OCI-LY1 (cell line): ENCODE results near the gene CTDNEP1.

Source experiments
- H2AFZ ChIP-seq: fragments of 200-600 bp; sonication (generic), shearing (Covaris generic); 2 replicates; pipeline ENCODE4 v1.6.0; 2014; ENCODE audit warnings: antibody characterized with exemption, mild to moderate bottlenecking, low read length
- H3F3A ChIP-seq: fragments of 200-600 bp; sonication (generic), shearing (Covaris generic); 2 replicates; pipeline ENCODE4 v1.6.0; 2014; ENCODE audit warnings: mild to moderate bottlenecking, antibody characterized with exemption, low read length, moderate library complexity; ENCODE audit not compliant: insufficient read depth
- H3K27ac ChIP-seq: fragments of 200-600 bp; sonication (generic); 2 replicates; pipeline ENCODE4 v1.5.1; 2014; ENCODE audit warnings: low read length, mixed run types, mild to moderate bottlenecking, low read depth; ENCODE audit not compliant: poor library complexity, severe bottlenecking
- H3K27me3 ChIP-seq: fragments of 200-600 bp; sonication (generic); 2 replicates; pipeline ENCODE4 v1.6.0; 2014; ENCODE audit warnings: antibody characterized with exemption, mild to moderate bottlenecking, low read length, moderate library complexity; ENCODE audit not compliant: insufficient read depth
- H3K36me3 ChIP-seq: fragments of 200-600 bp; sonication (generic); 2 replicates; pipeline ENCODE4 v1.6.1; 2014; ENCODE audit warnings: mild to moderate bottlenecking, antibody characterized with exemption, low read length, moderate library complexity, mixed read lengths; ENCODE audit not compliant: insufficient read depth
- H3K4me1 ChIP-seq: fragments of 200-600 bp; sonication (generic); 2 replicates; pipeline ENCODE4 v1.5.1; 2014; ENCODE audit warnings: mild to moderate bottlenecking, low read length, moderate library complexity; ENCODE audit not compliant: insufficient read depth, severe bottlenecking
- H3K4me2 ChIP-seq: fragments of 200-600 bp; sonication (generic), shearing (Covaris generic); 2 replicates; pipeline ENCODE4 v1.6.1; 2014; ENCODE audit warnings: low read length
- H3K4me3 ChIP-seq: fragments of 200-600 bp; sonication (generic); 2 replicates; pipeline ENCODE4 v1.5.1; 2014; ENCODE audit warnings: low read length, low read depth, mild to moderate bottlenecking, mixed read lengths; ENCODE audit not compliant: poor library complexity, severe bottlenecking
- H3K79me2 ChIP-seq: fragments of 200-600 bp; shearing (Covaris generic); 2 replicates; pipeline ENCODE4 v1.6.1; 2016; ENCODE audit warnings: mixed run types, low read length, mixed read lengths; ENCODE audit not compliant: insufficient read depth
- H3K9ac ChIP-seq: fragments of 200-600 bp; sonication (generic), shearing (Covaris generic); 2 replicates; pipeline ENCODE4 v1.6.1; 2014; ENCODE audit warnings: mild to moderate bottlenecking, low read length, mixed read lengths
- H3K9me2 ChIP-seq: fragments of 200-600 bp; sonication (generic), shearing (Covaris generic); 2 replicates; pipeline ENCODE4 v1.6.1; 2014; ENCODE audit warnings: low read depth, mild to moderate bottlenecking, low read length, mixed read lengths
- H3K9me3 ChIP-seq: fragments of 200-600 bp; shearing (Covaris generic); 2 replicates; pipeline ENCODE4 v1.6.1; 2014; ENCODE audit warnings: low read length, mixed read lengths
- H4K20me1 ChIP-seq: fragments of 200-600 bp; sonication (generic), shearing (Covaris generic); 2 replicates; pipeline ENCODE4 v1.6.0; 2016; ENCODE audit warnings: mild to moderate bottlenecking, low read length; ENCODE audit not compliant: insufficient read depth
- EZH2 ChIP-seq: fragments of 200-600 bp; sonication (generic), shearing (Covaris generic); IDR thresholded peaks from 2 replicates; pipeline ENCODE4 v1.8.0; 2017; ENCODE audit warnings: borderline replicate concordance, mixed run types, mild to moderate bottlenecking, antibody characterized with exemption, low read length, moderate library complexity, mixed read lengths
- TF ChIP-seq, protein P1 (sequence below): fragments of 200-600 bp; sonication (generic), shearing (Covaris generic); IDR thresholded peaks from 2 replicates; pipeline ENCODE4 v1.5.1; 2017; ENCODE audit warnings: mild to moderate bottlenecking, antibody characterized with exemption, low read length, moderate library complexity, mixed read lengths

CTDNEP1 gene

GRCh38 chr17:7235693-7236665 is 15.6 kb downstream of the CTDNEP1 start:
- Histone ChIP-seq H3K4me3 (no peak overlapping the region), H3K9me3 (no peaks in the 10 kb centered on the region), H3K9me2 (no peaks in the 10 kb centered on the region), H4K20me1 (no peaks in the 10 kb centered on the region), H3F3A (0 out of 2 replicates have a peak, but pooled peaks cover 6% of the 10 kb centered on the region), H3K4me1 (peaks cover 54% of the 10 kb centered on the region), H3K4me2 (peak overlapping the region; percentile 75; the same call in 1 of the 2 replicates), H3K27me3 (no peaks in the 10 kb centered on the region), H2AFZ (no peak overlapping the region), H3K36me3 (peaks cover 51% of the 10 kb centered on the region), H3K9ac (no peak overlapping the region; the same call in 1 of the 2 replicates), H3K27ac (peak overlapping the region; percentile 78), H3K79me2 (peaks cover 30% of the 10 kb centered on the region)
- no peak for TF ChIP-seq EZH2
- TF ChIP-seq, protein P1, sequence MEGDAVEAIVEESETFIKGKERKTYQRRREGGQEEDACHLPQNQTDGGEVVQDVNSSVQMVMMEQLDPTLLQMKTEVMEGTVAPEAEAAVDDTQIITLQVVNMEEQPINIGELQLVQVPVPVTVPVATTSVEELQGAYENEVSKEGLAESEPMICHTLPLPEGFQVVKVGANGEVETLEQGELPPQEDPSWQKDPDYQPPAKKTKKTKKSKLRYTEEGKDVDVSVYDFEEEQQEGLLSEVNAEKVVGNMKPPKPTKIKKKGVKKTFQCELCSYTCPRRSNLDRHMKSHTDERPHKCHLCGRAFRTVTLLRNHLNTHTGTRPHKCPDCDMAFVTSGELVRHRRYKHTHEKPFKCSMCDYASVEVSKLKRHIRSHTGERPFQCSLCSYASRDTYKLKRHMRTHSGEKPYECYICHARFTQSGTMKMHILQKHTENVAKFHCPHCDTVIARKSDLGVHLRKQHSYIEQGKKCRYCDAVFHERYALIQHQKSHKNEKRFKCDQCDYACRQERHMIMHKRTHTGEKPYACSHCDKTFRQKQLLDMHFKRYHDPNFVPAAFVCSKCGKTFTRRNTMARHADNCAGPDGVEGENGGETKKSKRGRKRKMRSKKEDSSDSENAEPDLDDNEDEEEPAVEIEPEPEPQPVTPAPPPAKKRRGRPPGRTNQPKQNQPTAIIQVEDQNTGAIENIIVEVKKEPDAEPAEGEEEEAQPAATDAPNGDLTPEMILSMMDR: no peak

DNA sequence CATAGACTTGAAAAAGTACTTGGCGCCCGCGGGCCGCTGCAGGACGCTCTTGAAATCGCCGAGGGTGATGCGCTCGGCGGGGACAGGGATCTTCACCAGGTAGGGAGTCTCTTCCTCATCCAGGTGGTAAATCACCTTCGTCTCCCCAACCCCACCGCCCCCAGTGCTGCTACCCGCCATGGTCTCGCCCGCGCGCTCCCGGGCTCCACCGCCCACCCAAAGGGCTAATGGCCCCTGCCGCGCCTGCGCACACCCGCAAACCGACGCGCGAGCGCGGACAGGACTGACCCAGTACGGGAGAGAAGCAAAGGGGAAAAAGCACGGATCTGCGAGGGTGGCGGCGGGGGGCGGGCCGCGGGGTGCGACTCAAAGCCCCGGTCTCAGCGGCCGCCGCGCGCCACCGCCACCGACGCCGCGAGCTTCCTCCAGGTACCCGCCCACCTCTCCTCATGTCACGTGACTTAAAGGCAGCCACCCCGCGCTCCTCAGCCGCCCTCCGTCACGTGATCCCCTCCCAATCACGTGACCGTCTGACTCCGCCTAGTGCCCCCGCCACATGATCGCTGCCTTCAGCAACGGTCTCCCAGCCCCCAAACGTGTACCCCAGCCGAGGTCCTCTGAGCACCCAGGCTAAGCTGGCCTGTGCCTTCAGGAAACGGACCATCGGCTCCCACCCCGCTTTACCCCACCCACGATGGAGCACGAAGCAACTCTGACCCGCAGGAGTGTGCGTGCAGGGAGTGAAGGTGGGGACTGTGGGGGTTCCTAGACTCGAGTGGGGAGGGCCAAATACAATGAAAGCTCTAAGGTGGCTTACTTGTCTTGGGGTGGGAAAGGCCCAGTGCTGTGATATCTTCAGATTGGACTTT is 17.2 kb downstream of the CTDNEP1 start, which contains the start of gene DVL2:
Gene DVL2 (minus strand): TSS at position 435 of the 869 bp plus-strand sequence. CDS start 255 bp downstream, at position 180.
- Histone ChIP-seq H3K9ac (peak within 1 kb of the TSS; percentile 91), H3K9me2 (no peaks in the 10 kb centered on the region), H3K27me3 (no peaks in the 10 kb centered on the region), H3K27ac (peak within 1 kb of the TSS; percentile 78), H3K4me3 (peak within 1 kb of the TSS; percentile 83), H3K36me3 (peaks cover 56% of the 10 kb centered on the region), H3K4me2 (peak within 1 kb of the TSS; percentile 75), H3K9me3 (no peaks in the 10 kb centered on the region), H3K79me2 (peaks cover 30% of the 10 kb centered on the region), H2AFZ (no peak within 1 kb of the TSS), H3F3A (no peaks in the 10 kb centered on the region), H4K20me1 (no peaks in the 10 kb centered on the region), H3K4me1 (peaks cover 41% of the 10 kb centered on the region)
- TF ChIP-seq EZH2: no peak
- TF ChIP-seq, protein P1: no peak

GRCh38 chr17:7233701-7234082 is 17.8 kb downstream of the CTDNEP1 start:
- no peaks in the 10 kb centered on the region for H3K9me3 ChIP-seq
- H3K9me2 ChIP-seq: no peaks in the 10 kb centered on the region
- H3K4me2 ChIP-seq: peak overlapping the region; percentile 75
- TF ChIP-seq, protein P1: no peak
- no peak for TF ChIP-seq EZH2
- H3K4me1 ChIP-seq: peaks cover 41% of the 10 kb centered on the region
- peaks cover 58% of the 10 kb centered on the region for H3K36me3 ChIP-seq
- H4K20me1 ChIP-seq: no peaks in the 10 kb centered on the region
- H2AFZ ChIP-seq: no peak overlapping the region
- H3K27me3 ChIP-seq: no peaks in the 10 kb centered on the region
- peak overlapping the region; percentile 91 for H3K9ac ChIP-seq
- peaks cover 24% of the 10 kb centered on the region for H3K79me2 ChIP-seq
- H3F3A ChIP-seq: no peaks in the 10 kb centered on the region
- peak overlapping the region; percentile 83 for H3K4me3 ChIP-seq
- peak overlapping the region; percentile 78 for H3K27ac ChIP-seq
